ENCODE measurements around the gene AHCY. TPM values are rescaled to one million over a fixed set of nuclear protein-coding genes. Genes with fewer than 3 reads are reported as not detected.

The AHCY gene
- total RNA-seq, 2 donors from 2014 or later, result 73.2 to 85.4 TPM

DNA sequence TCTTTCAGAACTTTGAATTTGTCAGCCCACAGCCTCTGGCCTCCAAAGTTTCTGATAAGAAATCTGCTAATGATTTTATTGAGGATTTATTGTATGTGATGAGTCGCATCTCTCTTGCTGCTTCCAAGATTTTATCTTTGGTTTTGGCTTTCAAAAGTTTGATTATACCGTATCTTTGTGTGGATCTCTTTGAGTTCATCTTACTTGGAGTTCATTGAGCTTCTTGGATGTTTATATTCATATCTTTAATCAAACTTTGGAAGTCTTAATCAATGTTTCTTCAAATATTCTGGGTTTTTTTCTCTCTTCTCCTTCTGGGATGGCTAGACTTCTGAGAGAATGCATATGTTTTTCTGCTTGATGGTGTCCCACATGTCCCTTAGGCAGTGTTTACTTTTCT, 65.2 kb downstream of the AHCY start:
- no peaks in the 10 kb centered on the region for H3K9me3 ChIP-seq
- no peak for DNase-seq
- WGBS, 2 donors, result 89 to 95% methylated on average over 2 of the region's 2 CpGs
- intact Hi-C loops (cut with DNase I), result no loop called here
- H3K27me3 ChIP-seq, result no peaks in the 10 kb centered on the region
- H3K4me3 ChIP-seq, result no peak overlapping the region
- H3K27ac ChIP-seq, result no peak overlapping the region
- no peak for ATAC-seq
- H3K36me3 ChIP-seq (replicated peaks in 1 of 2; ENCODE audit: insufficient read depth in 1 of 2, low read depth in 2 of 2), result no peaks in the 10 kb centered on the region
- peaks cover 5% of the 10 kb centered on the region for H3K4me1 ChIP-seq
- TF ChIP-seq, protein P1, sequence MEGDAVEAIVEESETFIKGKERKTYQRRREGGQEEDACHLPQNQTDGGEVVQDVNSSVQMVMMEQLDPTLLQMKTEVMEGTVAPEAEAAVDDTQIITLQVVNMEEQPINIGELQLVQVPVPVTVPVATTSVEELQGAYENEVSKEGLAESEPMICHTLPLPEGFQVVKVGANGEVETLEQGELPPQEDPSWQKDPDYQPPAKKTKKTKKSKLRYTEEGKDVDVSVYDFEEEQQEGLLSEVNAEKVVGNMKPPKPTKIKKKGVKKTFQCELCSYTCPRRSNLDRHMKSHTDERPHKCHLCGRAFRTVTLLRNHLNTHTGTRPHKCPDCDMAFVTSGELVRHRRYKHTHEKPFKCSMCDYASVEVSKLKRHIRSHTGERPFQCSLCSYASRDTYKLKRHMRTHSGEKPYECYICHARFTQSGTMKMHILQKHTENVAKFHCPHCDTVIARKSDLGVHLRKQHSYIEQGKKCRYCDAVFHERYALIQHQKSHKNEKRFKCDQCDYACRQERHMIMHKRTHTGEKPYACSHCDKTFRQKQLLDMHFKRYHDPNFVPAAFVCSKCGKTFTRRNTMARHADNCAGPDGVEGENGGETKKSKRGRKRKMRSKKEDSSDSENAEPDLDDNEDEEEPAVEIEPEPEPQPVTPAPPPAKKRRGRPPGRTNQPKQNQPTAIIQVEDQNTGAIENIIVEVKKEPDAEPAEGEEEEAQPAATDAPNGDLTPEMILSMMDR (IDR thresholded peaks at IDR 0.05), result no peak
- no peak for TF ChIP-seq POLR2A (IDR thresholded peaks at IDR 0.05)

DNA sequence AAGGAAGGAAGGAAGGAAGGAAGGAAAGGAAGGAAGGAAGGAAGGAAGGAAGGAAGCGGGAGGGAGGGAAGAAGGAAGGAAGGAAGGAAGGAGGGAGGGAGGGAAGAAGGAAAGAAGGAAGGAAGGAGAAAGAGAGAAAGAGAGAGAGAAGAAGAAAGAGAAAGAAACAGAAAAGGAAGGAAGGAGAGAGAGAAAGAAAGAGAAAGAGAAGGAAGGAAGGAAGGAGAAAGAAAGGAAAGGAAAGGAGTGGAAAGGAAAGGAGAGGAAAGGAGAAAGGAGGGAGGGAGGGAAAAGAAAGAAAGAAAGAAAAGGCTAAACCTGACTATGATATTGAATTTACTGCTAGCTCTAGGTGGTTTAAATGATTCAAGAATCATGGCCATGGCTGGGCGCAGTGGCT, 67.3 kb downstream of the AHCY start:
- WGBS, 2 donors, result 84 to 92% methylated on average over 1 to 2 of the region's 2 CpGs
- TF ChIP-seq, protein P1 (IDR thresholded peaks at IDR 0.05), result no peak
- no peak for TF ChIP-seq POLR2A (IDR thresholded peaks at IDR 0.05)
- H3K27ac ChIP-seq, result no peak overlapping the region
- H3K9me3 ChIP-seq, result no peaks in the 10 kb centered on the region
- no peaks in the 10 kb centered on the region for H3K27me3 ChIP-seq
- ATAC-seq (no peak), DNase-seq (no peak)
- intact Hi-C loops (cut with DNase I), result no loop called here
- no peaks in the 10 kb centered on the region for H3K36me3 ChIP-seq (replicated peaks in 1 of 2; ENCODE audit: insufficient read depth in 1 of 2, low read depth in 2 of 2)
- H3K4me1 ChIP-seq, result no peaks in the 10 kb centered on the region
- H3K4me3 ChIP-seq, result no peak overlapping the region

- Histone ChIP-seq H3K4me3 (no peak overlapping the region), H3K36me3 (replicated peaks in 1 of 2; ENCODE audit: insufficient read depth in 1 of 2, low read depth in 2 of 2) (no peaks in the 10 kb centered on the region), H3K27me3 (no peaks in the 10 kb centered on the region), H3K9me3 (no peaks in the 10 kb centered on the region), H3K27ac (no peak overlapping the region), H3K4me1 (no peaks in the 10 kb centered on the region)
- TF ChIP-seq, protein P1 (IDR thresholded peaks at IDR 0.05), result no peak
- no peak for TF ChIP-seq POLR2A (IDR thresholded peaks at IDR 0.05)
- intact Hi-C loops (cut with DNase I), result no loop called here
- ATAC-seq, result no peak
- DNase-seq, result no peak
Measured at GRCh38 chr20:34233687-34234086, 69.5 kb downstream of the AHCY start.

DNA sequence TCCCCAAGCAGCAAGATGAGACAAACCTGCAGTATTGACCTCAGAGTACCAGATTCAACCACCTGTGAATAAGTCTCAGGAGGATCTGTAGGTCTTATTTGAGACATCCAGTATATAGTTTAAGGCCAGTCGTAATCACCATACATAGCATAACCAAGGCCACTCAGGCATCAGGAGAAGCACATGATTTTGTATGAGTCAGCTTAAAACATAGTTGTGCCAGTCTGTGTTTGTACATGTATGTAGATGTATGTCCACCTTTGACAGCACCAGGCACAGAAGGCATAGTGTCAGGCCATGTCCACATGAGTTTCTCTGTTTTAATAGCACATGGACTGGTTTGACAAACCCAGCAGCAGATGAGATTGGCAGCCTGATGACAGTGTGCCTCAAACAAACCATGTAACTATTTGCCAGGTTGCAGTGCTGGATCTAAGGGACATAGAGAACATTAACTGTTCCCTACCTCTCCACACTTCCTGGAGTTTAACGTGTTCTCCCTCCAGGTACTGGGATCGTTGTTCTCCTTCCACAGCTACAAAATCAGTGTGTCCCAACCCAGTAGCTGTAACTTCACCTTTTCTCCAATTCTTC, 70.6 kb downstream of the AHCY start:
- 58 to 86% methylated on average over 3 of the region's 3 CpGs for WGBS, 2 donors
- H3K9me3 ChIP-seq, result no peaks in the 10 kb centered on the region
- intact Hi-C loops (cut with DNase I), result no loop called here
- no peaks in the 10 kb centered on the region for H3K36me3 ChIP-seq (replicated peaks in 1 of 2; ENCODE audit: insufficient read depth in 1 of 2, low read depth in 2 of 2)
- H3K4me1 ChIP-seq, result no peaks in the 10 kb centered on the region
- no peaks in the 10 kb centered on the region for H3K27me3 ChIP-seq
- ATAC-seq (no peak), DNase-seq (no peak)
- no peak for TF ChIP-seq POLR2A (IDR thresholded peaks at IDR 0.05)
- TF ChIP-seq, protein P1 (IDR thresholded peaks at IDR 0.05), result no peak
- H3K4me3 ChIP-seq, result no peak overlapping the region
- H3K27ac ChIP-seq, result no peak overlapping the region

- ATAC-seq, result no peak
- Histone ChIP-seq H3K27me3 (no peaks in the 10 kb centered on the region), H3K27ac (no peak overlapping the region), H3K4me3 (no peak overlapping the region), H3K9me3 (no peaks in the 10 kb centered on the region), H3K36me3 (replicated peaks in 1 of 2; ENCODE audit: insufficient read depth in 1 of 2, low read depth in 2 of 2) (no peaks in the 10 kb centered on the region), H3K4me1 (no peaks in the 10 kb centered on the region)
- DNase-seq, result no peak
- no peak for TF ChIP-seq POLR2A (IDR thresholded peaks at IDR 0.05)
- TF ChIP-seq, protein P1 (IDR thresholded peaks at IDR 0.05), result no peak
- intact Hi-C loops (cut with DNase I), result no loop called here
Measured at GRCh38 chr20:34231634-34232033, 71.5 kb downstream of the AHCY start.

Measured in body of pancreas (tissue), 4 donors.